Endothelial cell of umbilical vein (primary cell): ENCODE data around the gene ATXN2. TPM values are rescaled to one million over a fixed set of nuclear protein-coding genes. Genes with fewer than 3 reads are reported as not detected.

Source experiments
- BruUV-seq: library from RNA; stranded (reverse); fragments of 400-500 nt; replicated peaks from 2 replicates; lab custom pipeline; 2021; lab: Mats Ljungman, UMichigan
- CTCF ChIA-PET: fragments of 300-600, 350-600 bp; sonication (Branson Sonifier 250); formaldehyde crosslinking; loops from one replicate; lab custom pipeline; 2021; ENCODE audit warnings: antibody characterized with exemption, inconsistent platforms; lab: Charles Lee
- POLR2A ChIA-PET: fragments of 300-600, 350-600 bp; sonication (Branson Sonifier 250); formaldehyde crosslinking; loops from one replicate; lab custom pipeline; 2021; ENCODE audit warnings: antibody characterized with exemption, inconsistent platforms; lab: Charles Lee
- DNase-seq: peaks from one replicate; pipeline ENCODE4 v3.0.0-alpha.2; 2011; ENCODE audit warnings: low read depth, low spot score
- FAIRE-seq: peaks from 2 replicates; lab custom pipeline; 2011; peaks lifted over from hg19 to GRCh38; lab: Jason Lieb, UNC
- H2AFZ ChIP-seq: 2 replicates; pipeline ENCODE4 v1.6.0; 2012; ENCODE audit warnings: low read depth, low read length, control low read depth, inconsistent platforms
- H3K27ac ChIP-seq: 2 replicates; pipeline ENCODE4 v1.5.1; 2011; ENCODE audit warnings: low read depth, mild to moderate bottlenecking, control low read depth, low read length, moderate library complexity; ENCODE audit not compliant: insufficient read depth
- H3K27me3 ChIP-seq, 2 experiments: 2 replicates each; pipeline versions ENCODE4 v1.6.0 to v1.6.1; 2011; ENCODE audit warnings: low read length in 2 of 2, mixed read lengths in 1 of 2; ENCODE audit not compliant: control insufficient read depth in 2 of 2, insufficient read depth in 2 of 2
- H3K36me3 ChIP-seq, 2 experiments: 2 replicates in 1 of 2; 3 replicates in 1 of 2; pipeline ENCODE4 v1.5.1; 2011; ENCODE audit warnings: low read length in 2 of 2, mild to moderate bottlenecking in 1 of 2, moderate library complexity in 1 of 2; ENCODE audit not compliant: control insufficient read depth in 2 of 2, insufficient read depth in 2 of 2; ENCODE audit errors: extremely low read depth in 1 of 2
- H3K4me1 ChIP-seq: 3 replicates; pipeline ENCODE4 v1.5.1; 2011; ENCODE audit warnings: mild to moderate bottlenecking, low read length; ENCODE audit not compliant: control insufficient read depth, insufficient read depth; ENCODE audit errors: extremely low read depth
- H3K4me2 ChIP-seq: 2 replicates; pipeline ENCODE4 v1.6.1; 2011; ENCODE audit warnings: low read length, control low read depth, mixed read lengths; ENCODE audit not compliant: insufficient read depth
- H3K4me3 ChIP-seq, 3 experiments: fragments of 200-600 bp in 1 of 3; sonication (generic), shearing (Covaris generic) in 1 of 3; replicated peaks in 1 of 3; 2 replicates each; pipeline ENCODE4 v1.5.1; 2011 to 2016; ENCODE audit warnings: control low read depth in 3 of 3, low read length in 3 of 3, mild to moderate bottlenecking in 2 of 3, inconsistent platforms in 1 of 3, low read depth in 1 of 3, moderate library complexity in 1 of 3; ENCODE audit not compliant: insufficient read depth in 1 of 3
- H3K79me2 ChIP-seq: 2 replicates; pipeline ENCODE4 v1.6.0; 2012; ENCODE audit warnings: low read length, inconsistent platforms; ENCODE audit not compliant: control insufficient read depth, insufficient read depth
- H3K9ac ChIP-seq: replicated peaks from 2 replicates; pipeline ENCODE3; 2011; ENCODE audit warnings: low read length, control low read depth; ENCODE audit not compliant: insufficient read depth; ENCODE audit errors: extremely low read depth
- H3K9me1 ChIP-seq: replicated peaks from 3 replicates; pipeline ENCODE4 v1.6.0; 2011; ENCODE audit warnings: mild to moderate bottlenecking, low read length; ENCODE audit not compliant: control insufficient read depth, insufficient read depth; ENCODE audit errors: extremely low read depth
- H3K9me3 ChIP-seq: replicated peaks from 2 replicates; pipeline ENCODE4 v1.5.1; 2012; ENCODE audit warnings: low read length, inconsistent platforms; ENCODE audit not compliant: control insufficient read depth, insufficient read depth
- H4K20me1 ChIP-seq: replicated peaks from 2 replicates; pipeline ENCODE3; 2011; ENCODE audit warnings: mild to moderate bottlenecking, low read length; ENCODE audit not compliant: control insufficient read depth, insufficient read depth; ENCODE audit errors: extremely low read depth
- CTCF ChIP-seq, 2 donors: IDR thresholded peaks; 1 replicate in 1 of 2; 2 replicates in 1 of 2; pipeline ENCODE4 v1.5.1; 2011; ENCODE audit warnings: low read length in 2 of 2, mild to moderate bottlenecking in 2 of 2, moderate library complexity in 2 of 2, control low read depth in 1 of 2, inconsistent platforms in 1 of 2, low read depth in 1 of 2; ENCODE audit not compliant: insufficient read depth in 1 of 2; ENCODE audit errors: extremely low read depth in 1 of 2
- EZH2 ChIP-seq: IDR thresholded peaks from 2 replicates; pipeline ENCODE4 v1.6.1; 2012; ENCODE audit warnings: borderline replicate concordance, low read depth, mild to moderate bottlenecking, moderate library complexity, low read length, inconsistent platforms; ENCODE audit not compliant: severe bottlenecking
- FOS ChIP-seq: IDR thresholded peaks from 2 replicates; pipeline ENCODE4 v1.6.1; 2011; ENCODE audit warnings: mild to moderate bottlenecking, low read length, moderate library complexity, borderline replicate concordance; ENCODE audit not compliant: insufficient read depth
- GATA2 ChIP-seq: IDR thresholded peaks from 2 replicates; pipeline ENCODE4 v1.7.0; 2011; ENCODE audit warnings: low read depth, mild to moderate bottlenecking, moderate library complexity, mixed read lengths, low read length; ENCODE audit not compliant: insufficient read length, insufficient read depth
- JUN ChIP-seq: IDR thresholded peaks from 2 replicates; pipeline ENCODE4 v1.6.1; 2011; ENCODE audit warnings: borderline replicate concordance, low read depth; ENCODE audit not compliant: insufficient read length, insufficient read depth
- MYC ChIP-seq: IDR thresholded peaks from one replicate; pipeline ENCODE4 v1.6.1; 2011; ENCODE audit warnings: mild to moderate bottlenecking, low read depth, low read length
- POLR2A ChIP-seq: IDR thresholded peaks from 2 replicates; pipeline ENCODE4 v1.6.1; 2012; ENCODE audit warnings: low read depth, mild to moderate bottlenecking, control low read depth, low read length
- POLR2AphosphoS5 ChIP-seq: IDR thresholded peaks from 2 replicates; pipeline ENCODE4 v1.6.1; 2012; ENCODE audit warnings: low read depth, mild to moderate bottlenecking, control low read depth, low read length, moderate library complexity; ENCODE audit not compliant: insufficient read depth
- dilution Hi-C: fragments of 300-500 bp; cut with MboI; formaldehyde crosslinking; loops from one replicate; pipeline ENCODE4 v1.15.0; 2019; ENCODE audit warnings: low sequenced_read_pairs; ENCODE audit not compliant: extremely low pct_ligation_motif_present
- intact Hi-C: fragments of 100-400 bp; cut with micrococcal nuclease; formaldehyde crosslinking; loops from one replicate; pipeline ENCODE4 v1.10.0; 2022
- polyA plus RNA-seq, 4 experiments: library from polyadenylated mRNA; depleted of rRNA in 3 of 4; stranded (reverse) in 3 of 4; unstranded in 1 of 4; fragments of >200 nt; gene quantifications; 2 replicates each; pipeline versions ENCODE4 v1.2.1 to v1.2.3, GENCODE V29; 2011 to 2012; ENCODE audit warnings: missing spikeins in 1 of 4
- total RNA-seq: library from RNA; stranded (reverse); gene quantifications from 2 replicates; pipeline ENCODE4 v1.2.3, GENCODE V29; 2021
- TF ChIP-seq, protein P1 (sequence below): IDR thresholded peaks from 2 replicates; pipeline ENCODE4 v1.6.1; 2011; ENCODE audit not compliant: insufficient read depth, insufficient read length

ATXN2 gene
- total and polyA plus RNA-seq, 2 donors (not counting 3 experiments of a cell fraction or from before 2014, with no cell fraction given), result 58.9 to 86.7 TPM

DNA sequence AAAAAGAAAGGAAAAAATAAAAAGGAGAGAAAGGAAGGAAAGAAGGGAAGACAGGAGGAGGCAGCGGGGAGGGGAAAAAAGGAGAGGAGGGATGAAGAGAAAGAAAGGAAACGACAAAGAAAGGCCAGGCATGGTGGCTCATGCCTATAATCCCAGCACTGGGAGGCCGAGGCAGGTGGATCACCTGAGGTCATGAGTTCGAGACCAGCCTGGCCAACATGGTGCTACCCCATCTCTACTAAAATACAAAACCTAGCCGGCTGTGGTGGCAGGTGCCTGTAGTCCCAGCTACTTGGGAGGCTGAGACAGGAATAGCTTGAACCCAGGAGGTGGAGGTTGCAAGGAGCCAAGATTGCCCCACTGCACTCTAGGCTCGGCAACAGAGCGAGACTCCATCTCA lies 18.4 kb downstream of the ATXN2 start:
- Histone ChIP-seq H3K27me3 (no peaks in the 10 kb centered on the region), H3K9me1 (no peaks in the 10 kb centered on the region), H3K36me3 (no peaks in the 10 kb centered on the region), H4K20me1 (peaks cover 3% of the 10 kb centered on the region), H2AFZ (no peak overlapping the region), H3K4me1 (peaks cover 11% of the 10 kb centered on the region), H3K4me3 (no peak overlapping the region), H3K9ac (no peak overlapping the region), H3K4me2 (no peak overlapping the region), H3K9me3 (no peaks in the 10 kb centered on the region), H3K79me2 (peaks cover 87% of the 10 kb centered on the region), H3K27ac (no peak overlapping the region)
- POLR2A ChIA-PET, result interaction anchor here (0.7 kb wide), 1 partner anchor 41 kb away, joined by 4 read pairs; no protein-coding TSS in a partner anchor
- no peak for DNase-seq
- no TSS peak for BruUV-seq
- TF ChIP-seq, protein P1, sequence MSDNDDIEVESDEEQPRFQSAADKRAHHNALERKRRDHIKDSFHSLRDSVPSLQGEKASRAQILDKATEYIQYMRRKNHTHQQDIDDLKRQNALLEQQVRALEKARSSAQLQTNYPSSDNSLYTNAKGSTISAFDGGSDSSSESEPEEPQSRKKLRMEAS, result no peak
- TF ChIP-seq GATA2 (no peak), MYC (no peak), EZH2 (no peak), POLR2A (no peak), FOS (no peak), POLR2AphosphoS5 (no peak), CTCF (IDR thresholded peaks at IDR 0.05; ENCODE audit: extremely low read depth in 1 of 2, insufficient read depth in 1 of 2, low read depth in 1 of 2, low read length in 2 of 2) (no peak), JUN (no peak)
- FAIRE-seq, result no peak
- dilution Hi-C loops, result no loop called here
- CTCF ChIA-PET, result interaction anchor here (1.4 kb wide), 1 partner anchor 12 kb away, joined by 3 read pairs; no protein-coding TSS in a partner anchor
- intact Hi-C loops, result no loop called here
